Measurements from ENCODE around the gene PLPPR2.

GRCh38 chr19:11387162-11388034, 32.2 kb downstream of the PLPPR2 start:
- TF ChIP-seq CTCF (IDR thresholded peaks at IDR 0.05) = no peak
- no peak for TF ChIP-seq EP300 (IDR thresholded peaks at IDR 0.05)
- TF ChIP-seq CHD4 (IDR thresholded peaks at IDR 0.05; ENCODE audit: borderline replicate concordance) = no peak
- TF ChIP-seq POLR2A (IDR thresholded peaks at IDR 0.05; ENCODE audit: low read length) = no peak
- no peak for TF ChIP-seq JUN (IDR thresholded peaks at IDR 0.05)
- TF ChIP-seq RCOR1 (IDR thresholded peaks at IDR 0.05; ENCODE audit: low read depth, low read length) = no peak
- no peak for TF ChIP-seq ZFP36 (IDR thresholded peaks at IDR 0.05; ENCODE audit: borderline replicate concordance, partially characterized antibody)
- TF ChIP-seq FOSL2 (IDR thresholded peaks at IDR 0.05) = no peak
- TF ChIP-seq FOSL2 (CRISPR knock-in tag; IDR thresholded peaks at IDR 0.05) = no peak
- TF ChIP-seq SREBF2 (IDR thresholded peaks at IDR 0.05) = no peak
